AG10803 (cell line): ENCODE measurements around the gene E2F8.

Experiments
- DNase-seq: peaks from one replicate; pipeline ENCODE4 v3.0.0; 2010; ENCODE audit warnings: low read depth
- H3K4me3 ChIP-seq: 2 replicates; pipeline ENCODE4 v1.5.1; 2011; ENCODE audit warnings: mild to moderate bottlenecking, low read length, control low read depth
- CTCF ChIP-seq: conservative IDR thresholded peaks from 2 replicates; pipeline ENCODE4 v1.5.1; 2011; ENCODE audit warnings: mild to moderate bottlenecking, low read length, control low read depth, inconsistent platforms

The E2F8 gene

GRCh38 chr11:19240420-19241259 is at the start of gene E2F8:
Gene E2F8, minus strand, starts transcription at chr11:19240945. Its CDS starts 824 bp downstream, at chr11:19240121.
- no peak for TF ChIP-seq CTCF
- DNase-seq: peak; percentile 87
- peak within 1 kb of the TSS; percentile 89 for H3K4me3 ChIP-seq

GRCh38 chr11:19290356-19290755 is 49.6 kb upstream of the E2F8 start:
- DNase-seq: no peak
- no peak for TF ChIP-seq CTCF
- no peak overlapping the region for H3K4me3 ChIP-seq

GRCh38 chr11:19288256-19288655 is 47.5 kb upstream of the E2F8 start:
- H3K4me3 ChIP-seq: no peak overlapping the region
- no peak for TF ChIP-seq CTCF
- DNase-seq: no peak

GRCh38 chr11:19286411-19286810 is 45.7 kb upstream of the E2F8 start:
- TF ChIP-seq CTCF: no peak

GRCh38 chr11:19284881-19285280 is 44.1 kb upstream of the E2F8 start:
- DNase-seq: no peak
- H3K4me3 ChIP-seq: no peak overlapping the region
- TF ChIP-seq CTCF: no peak

More at GRCh38 chr11:19286411-19286810, 45.7 kb upstream of the E2F8 start:
- no peak overlapping the region for H3K4me3 ChIP-seq
- no peak for DNase-seq

GRCh38 chr11:19283991-19284390 is 43.2 kb upstream of the E2F8 start:
- no peak overlapping the region for H3K4me3 ChIP-seq
- no peak for TF ChIP-seq CTCF
- no peak for DNase-seq

- DNase-seq: no peak
- H3K4me3 ChIP-seq: no peak overlapping the region
- TF ChIP-seq CTCF: no peak
Measured at GRCh38 chr11:19281555-19281954, 40.8 kb upstream of the E2F8 start.
